Esophagus squamous epithelium (tissue), 5 donors: ENCODE measurements around the gene RFX1. TPM values are rescaled to one million over a fixed set of nuclear protein-coding genes. Genes with fewer than 3 reads are reported as not detected.

Experiments
- DNase-seq: peaks from one replicate; lab custom pipeline; 2025; lab: John Stamatoyannopoulos, UW
- H3K27ac ChIP-seq, 4 donors: fragments of 200-600 bp; sonication (generic); one replicate each; pipeline ENCODE4 v1.5.1; 2016 to 2019; ENCODE audit warnings: mild to moderate bottlenecking in 1 of 4
- H3K27me3 ChIP-seq, 4 donors: fragments of 200-600 bp; sonication (generic); 1 replicate in 3 of 4; 2 replicates in 1 of 4; pipeline versions ENCODE4 v1.5.1 to v1.6.0; 2017 to 2021; ENCODE audit warnings: antibody characterized with exemption in 1 of 4
- H3K36me3 ChIP-seq, 3 donors: fragments of 200-600 bp; sonication (generic); one replicate each; pipeline ENCODE4 v1.5.1; 2016 to 2019
- H3K4me1 ChIP-seq, 3 donors: fragments of 200-600 bp; sonication (generic); one replicate each; pipeline ENCODE4 v1.5.1; 2017 to 2019
- H3K4me3 ChIP-seq, 4 donors: fragments of 200-600 bp; sonication (generic); 1 replicate in 3 of 4; 2 replicates in 1 of 4; pipeline ENCODE4 v1.5.1; 2016 to 2019; ENCODE audit warnings: mild to moderate bottlenecking in 2 of 4, moderate library complexity in 1 of 4
- H3K9me3 ChIP-seq, 3 donors: fragments of 200-600 bp; sonication (generic); one replicate each; pipeline ENCODE4 v1.5.1; 2016 to 2019
- POLR2A ChIP-seq, 4 donors: fragments of 450-650 bp; IDR thresholded peaks; one replicate each; pipeline ENCODE4 v1.6.1; 2017; ENCODE audit warnings: antibody characterized with exemption in 4 of 4, mild to moderate bottlenecking in 4 of 4, moderate library complexity in 3 of 4
- WGBS, 2 donors: methylation state at CpG; one replicate each; pipeline ENCODE4 v1.1.5; 2018; 5-methylcytosine and 5-hydroxymethylcytosine counted together
- intact Hi-C: fragments of 100-400 bp; cut with DNase I; formaldehyde crosslinking; loops from one replicate; pipeline ENCODE4 v1.15.0; 2022
- total RNA-seq, 4 donors: library from RNA; depleted of rRNA; stranded (reverse); fragments of >200 nt; gene quantifications; one replicate each; pipeline ENCODE4 v1.1.0, GENCODE V29; 2016
- TF ChIP-seq, protein P1 (sequence below), 6 experiments: fragments of 450-650 bp in 4 of 6; fragments of 200-600 bp in 2 of 6; sonication (generic) in 2 of 6; IDR thresholded peaks; one replicate each; pipeline ENCODE4 v1.5.1; 2016 to 2019; ENCODE audit warnings: antibody characterized with exemption in 6 of 6, mild to moderate bottlenecking in 4 of 6, moderate library complexity in 4 of 6
- donor health status: DM: yes; HTN: yes; CAD: no.

RFX1 gene
- total RNA-seq, 4 donors from 2014 or later: 1.8 to 7.5 (median 3.9) TPM

DNA sequence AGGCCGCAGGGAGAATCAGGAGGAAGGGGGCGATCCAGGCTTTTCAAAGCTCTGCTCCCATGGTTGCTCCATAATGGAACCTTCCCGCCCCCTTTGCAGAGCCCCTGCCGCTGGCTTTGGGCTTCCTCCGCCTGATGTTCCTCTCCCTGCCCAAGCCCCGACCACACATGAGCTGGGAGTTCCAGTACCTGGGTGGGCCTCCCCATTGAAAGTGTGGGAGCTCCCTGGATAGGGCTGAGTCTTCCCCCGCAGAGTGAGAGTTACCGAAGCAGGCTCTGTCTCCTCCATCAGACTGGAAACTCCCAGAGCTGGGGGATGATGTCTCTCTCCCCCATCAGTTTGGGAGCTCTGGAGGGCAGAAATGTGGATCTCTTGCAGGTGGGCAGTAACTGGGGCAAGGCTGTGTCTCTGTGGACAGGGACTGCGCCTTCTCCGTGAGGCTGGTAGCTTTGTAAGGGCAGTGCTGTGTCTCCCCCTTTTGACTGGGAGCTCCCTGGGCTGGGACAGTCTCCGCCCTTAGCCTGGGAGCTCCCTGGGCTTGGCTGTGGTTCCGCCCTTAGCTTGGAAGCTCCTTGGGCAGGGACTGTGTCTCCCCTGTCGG is 53.1 kb downstream of the RFX1 start:
- no peaks in the 10 kb centered on the region for H3K27me3 ChIP-seq
- intact Hi-C loops: no loop called here
- H3K4me1 ChIP-seq: peaks cover 10 to 24% (median 13%) of the 10 kb centered on the region in 3 donors
- WGBS, 2 donors: 0% methylated on average over 3 to 6 of the region's 13 CpGs
- TF ChIP-seq, protein P1, sequence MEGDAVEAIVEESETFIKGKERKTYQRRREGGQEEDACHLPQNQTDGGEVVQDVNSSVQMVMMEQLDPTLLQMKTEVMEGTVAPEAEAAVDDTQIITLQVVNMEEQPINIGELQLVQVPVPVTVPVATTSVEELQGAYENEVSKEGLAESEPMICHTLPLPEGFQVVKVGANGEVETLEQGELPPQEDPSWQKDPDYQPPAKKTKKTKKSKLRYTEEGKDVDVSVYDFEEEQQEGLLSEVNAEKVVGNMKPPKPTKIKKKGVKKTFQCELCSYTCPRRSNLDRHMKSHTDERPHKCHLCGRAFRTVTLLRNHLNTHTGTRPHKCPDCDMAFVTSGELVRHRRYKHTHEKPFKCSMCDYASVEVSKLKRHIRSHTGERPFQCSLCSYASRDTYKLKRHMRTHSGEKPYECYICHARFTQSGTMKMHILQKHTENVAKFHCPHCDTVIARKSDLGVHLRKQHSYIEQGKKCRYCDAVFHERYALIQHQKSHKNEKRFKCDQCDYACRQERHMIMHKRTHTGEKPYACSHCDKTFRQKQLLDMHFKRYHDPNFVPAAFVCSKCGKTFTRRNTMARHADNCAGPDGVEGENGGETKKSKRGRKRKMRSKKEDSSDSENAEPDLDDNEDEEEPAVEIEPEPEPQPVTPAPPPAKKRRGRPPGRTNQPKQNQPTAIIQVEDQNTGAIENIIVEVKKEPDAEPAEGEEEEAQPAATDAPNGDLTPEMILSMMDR (IDR thresholded peaks at IDR 0.05): peak in 2 of 6 experiments; percentile 3 to 7
- TF ChIP-seq POLR2A (IDR thresholded peaks at IDR 0.05): peak in 2 of 4 donors; percentile 17 to 43
- H3K36me3 ChIP-seq: peaks cover 17 to 40% (median 24%) of the 10 kb centered on the region in 3 donors
- H3K4me3 ChIP-seq: peak overlapping the region; percentile 75 to 96 (median 90)
- no peaks in the 10 kb centered on the region for H3K9me3 ChIP-seq
- peak overlapping the region; percentile 93 to 96 (median 95) for H3K27ac ChIP-seq
- no peak for DNase-seq

DNA sequence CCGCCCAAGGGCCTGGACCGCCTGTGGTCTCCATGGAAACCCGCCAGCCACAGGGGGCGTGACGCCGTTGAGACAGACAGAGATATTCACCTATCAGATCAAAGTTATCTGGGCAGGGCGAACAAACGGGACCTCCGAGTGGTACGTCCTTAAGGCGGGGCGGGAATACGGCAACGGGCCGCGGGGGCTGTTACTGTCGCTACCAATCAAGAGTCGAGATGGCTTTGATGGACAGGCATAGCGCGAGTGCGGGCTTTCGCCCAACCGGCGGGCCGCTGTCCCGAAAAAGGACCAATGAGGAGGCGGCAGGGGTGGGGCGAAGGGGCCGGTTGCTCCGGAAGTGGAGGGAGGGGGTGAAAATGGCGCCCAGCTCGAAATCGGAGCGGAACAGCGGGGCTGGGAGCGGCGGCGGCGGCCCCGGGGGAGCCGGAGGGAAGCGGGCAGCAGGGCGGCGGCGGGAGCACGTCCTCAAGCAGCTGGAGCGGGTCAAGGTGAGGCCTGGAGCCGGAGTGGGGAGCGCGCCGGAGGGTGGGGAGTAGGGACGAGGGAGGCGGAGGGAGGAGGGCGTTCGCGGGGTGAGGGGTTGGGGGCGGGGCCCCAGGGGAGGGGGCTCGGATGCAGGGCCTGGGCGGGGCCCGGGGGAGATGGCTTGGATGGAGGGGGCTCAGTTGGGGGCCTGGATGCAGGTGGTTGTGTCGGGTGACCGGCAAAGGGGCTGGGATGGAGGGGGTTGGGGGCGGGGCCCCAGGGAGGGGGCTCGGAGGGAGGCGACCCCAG is 53.8 kb downstream of the RFX1 start, which contains the start of gene DCAF15:
DCAF15 (plus strand) TSS at position 356 of the 777 bp plus-strand sequence; CDS start at position 360, 4 bp downstream.
- Histone ChIP-seq H3K9me3 (no peaks in the 10 kb centered on the region), H3K4me3 (peak within 1 kb of the TSS; percentile 75 to 96 (median 90)), H3K36me3 (peaks cover 17 to 33% (median 24%) of the 10 kb centered on the region in 3 donors), H3K27ac (peak within 1 kb of the TSS; percentile 93 to 96 (median 95)), H3K27me3 (no peaks in the 10 kb centered on the region), H3K4me1 (peaks cover 10 to 24% (median 13%) of the 10 kb centered on the region in 3 donors)
- TF ChIP-seq, protein P1 (IDR thresholded peaks at IDR 0.05): peak in 1 of 6 experiments; percentile 17
- TF ChIP-seq POLR2A (IDR thresholded peaks at IDR 0.05): peak in 2 of 4 donors; percentile 18 to 73
- intact Hi-C loops: no loop called here
- WGBS, 2 donors: 0% methylated on average over 2 to 30 of the region's 65 CpGs
- peak; percentile 98 for DNase-seq

DNA sequence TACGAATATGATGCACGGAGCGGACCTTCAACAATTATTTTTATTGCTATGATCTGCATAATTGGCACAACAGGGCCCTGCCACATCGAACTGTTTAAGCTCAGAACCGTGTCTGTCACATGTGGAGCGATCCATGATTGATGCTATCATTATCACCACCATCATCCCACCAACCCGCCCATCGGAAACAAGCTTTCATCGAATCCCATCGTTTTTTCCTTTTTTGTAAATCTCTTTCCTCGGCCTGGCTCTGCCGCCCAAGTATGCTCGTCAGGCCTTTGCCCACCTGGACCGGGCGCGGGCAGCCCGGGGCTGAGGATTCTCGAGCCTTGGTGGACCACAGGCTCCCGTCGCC is 54.3 kb downstream of the RFX1 start:
- no peak for DNase-seq
- TF ChIP-seq, protein P1 (IDR thresholded peaks at IDR 0.05): no peak
- no peak for TF ChIP-seq POLR2A (IDR thresholded peaks at IDR 0.05)
- H3K9me3 ChIP-seq: no peaks in the 10 kb centered on the region
- H3K4me1 ChIP-seq: peaks cover 10 to 26% (median 13%) of the 10 kb centered on the region in 3 donors
- H3K36me3 ChIP-seq: peaks cover 14 to 28% (median 19%) of the 10 kb centered on the region in 3 donors
- H3K27me3 ChIP-seq: no peaks in the 10 kb centered on the region
- 14 to 16% methylated on average over 10 to 13 of the region's 20 CpGs for WGBS, 2 donors
- H3K4me3 ChIP-seq: peak overlapping the region; percentile 75 to 96 (median 90)
- H3K27ac ChIP-seq: peak overlapping the region in 2 of 4 donors; percentile 25 to 93
- intact Hi-C loops: no loop called here

DNA sequence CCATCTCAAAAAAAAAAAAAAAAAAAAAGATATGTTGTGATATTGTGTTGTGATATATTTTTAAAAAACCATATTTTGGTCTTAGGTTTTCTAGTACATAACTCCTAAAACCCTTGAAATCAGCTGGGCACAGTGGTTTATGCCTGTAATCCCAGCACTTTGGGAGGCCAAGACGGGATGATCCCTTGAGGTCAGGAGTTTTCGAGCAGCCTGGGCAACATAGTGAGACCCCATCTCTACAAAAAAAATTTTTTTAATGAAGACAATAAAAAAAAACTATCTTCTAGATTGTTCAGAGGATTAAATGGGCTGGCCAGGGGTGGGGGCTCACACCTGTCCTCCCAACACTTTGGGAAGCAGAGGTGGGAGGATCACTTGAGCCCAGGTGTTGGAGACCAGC is 55.1 kb downstream of the RFX1 start:
- WGBS, 2 donors: 82 to 85% methylated on average over 2 of the region's 2 CpGs
- H3K27me3 ChIP-seq: no peaks in the 10 kb centered on the region

More for the DNA sequence above, 55.1 kb downstream of the RFX1 start:
- H3K9me3 ChIP-seq: no peaks in the 10 kb centered on the region
- no peak for DNase-seq
- no peak overlapping the region for H3K27ac ChIP-seq
- H3K4me3 ChIP-seq: no peak overlapping the region
- peaks cover 7 to 20% (median 12%) of the 10 kb centered on the region in 3 donors for H3K36me3 ChIP-seq
- peaks cover 13 to 33% (median 14%) of the 10 kb centered on the region in 3 donors for H3K4me1 ChIP-seq
- TF ChIP-seq, protein P1 (IDR thresholded peaks at IDR 0.05): no peak
- TF ChIP-seq POLR2A (IDR thresholded peaks at IDR 0.05): no peak
- intact Hi-C loops: no loop called here
